GM12878 (cell line): ENCODE results near the gene ATXN7L1. TPM values are rescaled to one million over a fixed set of nuclear protein-coding genes. Genes with fewer than 3 reads are reported as not detected.
A peak's percentile ranks its signal among the peaks of the same experiment; 100 is the strongest.

Experiments
- CBFB ChIP-seq: IDR thresholded peaks from 2 replicates; pipeline ENCODE4 v1.6.1; 2016; ENCODE audit warnings: antibody characterized with exemption, low read depth
- NR2C1 ChIP-seq: fragments of 450-650 bp; IDR thresholded peaks from 2 replicates; pipeline ENCODE4 v1.6.1; 2017; ENCODE audit warnings: antibody characterized with exemption, mild to moderate bottlenecking, moderate library complexity
- PAX8 ChIP-seq: fragments of 450-650 bp; IDR thresholded peaks from 2 replicates; pipeline ENCODE4 v1.6.1; 2017; ENCODE audit warnings: mild to moderate bottlenecking, moderate library complexity
- PML ChIP-seq: IDR thresholded peaks from 2 replicates; pipeline ENCODE4 v1.6.1; 2012; ENCODE audit warnings: low read length, inconsistent platforms
- RUNX3 ChIP-seq: IDR thresholded peaks from 2 replicates; pipeline ENCODE4 v1.6.1; 2012; ENCODE audit warnings: low read length, inconsistent platforms
- SIN3A ChIP-seq: IDR thresholded peaks from 2 replicates; pipeline ENCODE4 v1.6.1; 2012; ENCODE audit warnings: low read depth, low read length, improper control_type of control experiment
- SMARCA5 ChIP-seq: fragments of 450-650 bp; IDR thresholded peaks from 2 replicates; pipeline ENCODE4 v1.6.1; 2017; ENCODE audit warnings: mild to moderate bottlenecking
- TCF3 ChIP-seq: IDR thresholded peaks from 2 replicates; pipeline ENCODE4 v1.6.1; 2012; ENCODE audit warnings: low read depth, mild to moderate bottlenecking, low read length, borderline replicate concordance; ENCODE audit not compliant: insufficient read depth
- USF2 ChIP-seq: IDR thresholded peaks from 2 replicates; pipeline ENCODE4 v1.6.1; 2011; ENCODE audit warnings: low read depth, low read length, improper control_type of control experiment, borderline replicate concordance
- YY1 ChIP-seq: IDR thresholded peaks from 2 replicates; pipeline ENCODE4 v1.6.1; 2011; ENCODE audit warnings: low read depth, mild to moderate bottlenecking, low read length
- ZNF592 ChIP-seq: fragments of 450-650 bp; IDR thresholded peaks from 2 replicates; pipeline ENCODE4 v1.6.1; 2017; ENCODE audit warnings: mild to moderate bottlenecking, moderate library complexity
- ZNF687 ChIP-seq: fragments of 450-650 bp; IDR thresholded peaks from 2 replicates; pipeline ENCODE4 v1.6.1; 2017; ENCODE audit warnings: mild to moderate bottlenecking, moderate library complexity
- polyA plus RNA-seq, 11 experiments: library from polyadenylated mRNA; depleted of rRNA in 4 of 11; unstranded in 6 of 11; stranded (reverse) in 5 of 11; fragments of >200 nt; fragmentation: Nextera tagmentation in 4 of 11; fragmentation: Illumina TruSeq in 1 of 11; extraction: Ambion mirVana in 4 of 11; extraction: Trizol in 1 of 11; gene quantifications; 1 replicate in 1 of 11; 2 replicates in 10 of 11; pipeline versions ENCODE4 v1.2.1 to v1.2.3, GENCODE V29; 2011 to 2016; ENCODE audit warnings: inconsistent platforms in 2 of 11, missing spikeins in 2 of 11, low read depth in 1 of 11
- total RNA-seq, 4 experiments: library from RNA; depleted of rRNA in 3 of 4; stranded (reverse); fragments of >200 nt in 3 of 4; fragmentation: Illumina TruSeq in 1 of 4; extraction: Trizol in 1 of 4; gene quantifications; 2 replicates each; pipeline versions ENCODE4 v1.2.1 to v1.2.3, GENCODE V29; 2013 to 2021
- TF ChIP-seq, protein P1 (sequence below): fragments of 450-650 bp; formaldehyde crosslinking; IDR thresholded peaks from 2 replicates; pipeline ENCODE4 v1.4.0; 2020; ENCODE audit warnings: mild to moderate bottlenecking, moderate library complexity
- TF ChIP-seq, protein P2 (sequence below): fragments of 450-650 bp; IDR thresholded peaks from 2 replicates; pipeline ENCODE4 v1.6.1; 2017; ENCODE audit warnings: borderline replicate concordance

ATXN7L1 gene
- total and polyA plus RNA-seq, 10 of the 15 experiments (the other 5 are each of a cell fraction or from before 2014, with no cell fraction given) = 0.40 to 2.9 (median 1.2) TPM

DNA sequence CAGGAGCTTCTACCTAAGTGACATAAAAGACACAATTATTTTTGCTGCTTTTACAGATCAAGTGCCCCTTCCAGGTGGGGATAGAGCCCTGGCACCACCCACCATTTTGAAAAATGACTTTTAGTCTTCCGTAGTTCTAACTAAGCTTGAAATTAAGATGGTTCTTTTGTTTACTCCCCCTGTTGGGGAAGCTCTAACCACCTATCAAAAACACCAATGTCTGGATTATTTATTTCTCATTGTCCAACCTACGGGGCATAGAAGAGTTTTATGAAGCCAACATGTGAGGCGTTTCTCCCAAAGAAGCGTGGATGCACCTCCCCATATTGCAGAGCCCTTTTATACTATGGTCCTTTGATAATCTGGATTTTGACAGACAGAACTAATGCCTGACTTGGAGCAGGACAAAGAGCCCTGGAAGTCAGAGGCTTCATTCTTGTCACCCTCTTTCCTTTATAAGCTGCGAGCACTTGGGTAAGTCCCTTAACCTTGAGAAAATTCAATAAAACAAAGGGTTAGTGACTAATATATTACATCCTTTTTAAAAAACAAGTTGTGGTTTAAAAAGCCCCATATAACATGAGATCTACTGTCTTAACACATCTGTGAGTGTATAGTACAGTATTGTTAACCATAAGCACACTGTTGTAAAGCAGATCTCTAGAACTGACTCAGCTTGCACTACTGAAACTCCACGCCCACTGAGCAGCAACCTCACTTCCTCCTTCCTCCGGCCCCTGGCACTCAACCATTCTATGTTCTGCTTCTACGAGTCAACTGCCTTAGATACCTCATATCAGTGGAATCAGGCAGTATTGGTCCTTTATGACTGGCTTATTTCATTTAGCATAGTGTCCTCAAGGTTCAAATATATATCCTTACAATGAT is 67.5 kb downstream of the ATXN7L1 start (continued):
- TF ChIP-seq, protein P1, sequence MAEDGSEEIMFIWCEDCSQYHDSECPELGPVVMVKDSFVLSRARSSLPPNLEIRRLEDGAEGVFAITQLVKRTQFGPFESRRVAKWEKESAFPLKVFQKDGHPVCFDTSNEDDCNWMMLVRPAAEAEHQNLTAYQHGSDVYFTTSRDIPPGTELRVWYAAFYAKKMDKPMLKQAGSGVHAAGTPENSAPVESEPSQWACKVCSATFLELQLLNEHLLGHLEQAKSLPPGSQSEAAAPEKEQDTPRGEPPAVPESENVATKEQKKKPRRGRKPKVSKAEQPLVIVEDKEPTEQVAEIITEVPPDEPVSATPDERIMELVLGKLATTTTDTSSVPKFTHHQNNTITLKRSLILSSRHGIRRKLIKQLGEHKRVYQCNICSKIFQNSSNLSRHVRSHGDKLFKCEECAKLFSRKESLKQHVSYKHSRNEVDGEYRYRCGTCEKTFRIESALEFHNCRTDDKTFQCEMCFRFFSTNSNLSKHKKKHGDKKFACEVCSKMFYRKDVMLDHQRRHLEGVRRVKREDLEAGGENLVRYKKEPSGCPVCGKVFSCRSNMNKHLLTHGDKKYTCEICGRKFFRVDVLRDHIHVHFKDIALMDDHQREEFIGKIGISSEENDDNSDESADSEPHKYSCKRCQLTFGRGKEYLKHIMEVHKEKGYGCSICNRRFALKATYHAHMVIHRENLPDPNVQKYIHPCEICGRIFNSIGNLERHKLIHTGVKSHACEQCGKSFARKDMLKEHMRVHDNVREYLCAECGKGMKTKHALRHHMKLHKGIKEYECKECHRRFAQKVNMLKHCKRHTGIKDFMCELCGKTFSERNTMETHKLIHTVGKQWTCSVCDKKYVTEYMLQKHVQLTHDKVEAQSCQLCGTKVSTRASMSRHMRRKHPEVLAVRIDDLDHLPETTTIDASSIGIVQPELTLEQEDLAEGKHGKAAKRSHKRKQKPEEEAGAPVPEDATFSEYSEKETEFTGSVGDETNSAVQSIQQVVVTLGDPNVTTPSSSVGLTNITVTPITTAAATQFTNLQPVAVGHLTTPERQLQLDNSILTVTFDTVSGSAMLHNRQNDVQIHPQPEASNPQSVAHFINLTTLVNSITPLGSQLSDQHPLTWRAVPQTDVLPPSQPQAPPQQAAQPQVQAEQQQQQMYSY (CRISPR knock-in tag) = no peak
- no peak for TF ChIP-seq SIN3A
- peak; percentile 56; the same call in 1 of the 2 replicates for TF ChIP-seq ZNF687
- peak; percentile 93 for TF ChIP-seq CBFB
- TF ChIP-seq, protein P2, sequence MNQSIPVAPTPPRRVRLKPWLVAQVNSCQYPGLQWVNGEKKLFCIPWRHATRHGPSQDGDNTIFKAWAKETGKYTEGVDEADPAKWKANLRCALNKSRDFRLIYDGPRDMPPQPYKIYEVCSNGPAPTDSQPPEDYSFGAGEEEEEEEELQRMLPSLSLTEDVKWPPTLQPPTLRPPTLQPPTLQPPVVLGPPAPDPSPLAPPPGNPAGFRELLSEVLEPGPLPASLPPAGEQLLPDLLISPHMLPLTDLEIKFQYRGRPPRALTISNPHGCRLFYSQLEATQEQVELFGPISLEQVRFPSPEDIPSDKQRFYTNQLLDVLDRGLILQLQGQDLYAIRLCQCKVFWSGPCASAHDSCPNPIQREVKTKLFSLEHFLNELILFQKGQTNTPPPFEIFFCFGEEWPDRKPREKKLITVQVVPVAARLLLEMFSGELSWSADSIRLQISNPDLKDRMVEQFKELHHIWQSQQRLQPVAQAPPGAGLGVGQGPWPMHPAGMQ = no peak
- TF ChIP-seq RUNX3 = peak; percentile 100
- TF ChIP-seq ZNF592 = peak; percentile 62; the same call in 1 of the 2 replicates
- TF ChIP-seq USF2 = no peak
- TF ChIP-seq SMARCA5 = peak; percentile 43; the same call in 1 of the 2 replicates
- peak; percentile 95 for TF ChIP-seq TCF3
- TF ChIP-seq PAX8 = no peak
- TF ChIP-seq YY1 = 0 out of 2 replicates have a peak, but pooled peaks have one; percentile 36
- TF ChIP-seq PML = peak; percentile 95
- TF ChIP-seq NR2C1 = no peak
